ENCODE data around the gene ADH1C. TPM values are rescaled to one million over a fixed set of nuclear protein-coding genes. Genes with fewer than 3 reads are reported as not detected.

ADH1C gene
- total RNA-seq, 5 donors from 2014 or later (not counting 1 experiment from before 2014, with no cell fraction given): 0.19 to 0.20 TPM; not detected in 3

GRCh38 chr4:99317354-99317753 is 35.2 kb downstream of the ADH1C start:
- Mint-ChIP-seq H3K4me1 (no peaks in the 10 kb centered on the region), H3K27me3 (peaks cover 4 to 10% of the 10 kb centered on the region in 2 donors), H3K27ac (no peak overlapping the region), H3K36me3 (no peaks in the 10 kb centered on the region), H3K9me3 (no peaks in the 10 kb centered on the region), H3K4me3 (no peak overlapping the region)
- ChIA-PET POLR2A (no interaction called here), CTCF (no interaction called here)
- Histone ChIP-seq H3K36me3 (ENCODE audit: control insufficient read depth in 2 of 2, extremely low read depth in 1 of 2, insufficient read depth in 1 of 2, low read length in 1 of 2) (no peaks in the 10 kb centered on the region), H3K27me3 (replicated peaks in 1 of 2; ENCODE audit: control insufficient read depth in 2 of 2, extremely low read depth in 1 of 2, insufficient read depth in 2 of 2, low read length in 1 of 2) (peaks cover 0 to 2% of the 10 kb centered on the region in 2 experiments), H3K4me1 (ENCODE audit: control insufficient read depth in 1 of 2, extremely low read depth in 1 of 2, insufficient read depth in 2 of 2, low read length in 2 of 2) (no peaks in the 10 kb centered on the region), H3K27ac (ENCODE audit: low read length) (no peak overlapping the region), H3K4me3 (ENCODE audit: control insufficient read depth in 1 of 2, extremely low read depth in 1 of 2, low read length in 1 of 2) (no peak overlapping the region), H3K9me3 (no peaks in the 10 kb centered on the region)
- WGBS (ENCODE audit: insufficient coverage): 100% methylated on average over 1 of the region's 3 CpGs
- ATAC-seq (replicated peaks in 1 of 4): no peak
- no peak for DNase-seq

DNA sequence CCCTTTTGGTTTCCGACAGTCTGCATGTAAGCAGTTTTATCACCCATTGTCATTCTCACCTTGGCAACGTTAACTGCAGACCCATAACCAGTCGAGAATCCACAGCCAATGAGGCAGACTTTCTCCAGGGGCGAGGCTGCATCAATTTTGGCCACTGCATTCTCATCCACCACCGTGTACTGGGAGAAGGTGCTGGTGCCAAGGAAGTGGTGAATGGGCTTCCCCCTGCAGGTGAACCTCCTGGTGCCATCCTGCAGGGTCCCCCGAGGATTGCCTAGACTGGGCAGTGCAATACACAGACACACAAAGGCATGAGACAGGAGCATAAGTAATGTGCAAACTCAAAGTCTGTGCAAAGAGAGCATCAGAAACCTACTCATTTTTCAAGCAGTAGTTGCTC is 36.7 kb downstream of the ADH1C start:
- Histone ChIP-seq H3K9me3 (no peaks in the 10 kb centered on the region), H3K36me3 (ENCODE audit: control insufficient read depth in 2 of 2, extremely low read depth in 1 of 2, insufficient read depth in 1 of 2, low read length in 1 of 2) (no peaks in the 10 kb centered on the region), H3K27me3 (replicated peaks in 1 of 2; ENCODE audit: control insufficient read depth in 2 of 2, extremely low read depth in 1 of 2, insufficient read depth in 2 of 2, low read length in 1 of 2) (peaks cover 0 to 2% of the 10 kb centered on the region in 2 experiments), H3K4me1 (ENCODE audit: control insufficient read depth in 1 of 2, extremely low read depth in 1 of 2, insufficient read depth in 2 of 2, low read length in 2 of 2) (no peaks in the 10 kb centered on the region), H3K4me3 (ENCODE audit: control insufficient read depth in 1 of 2, extremely low read depth in 1 of 2, low read length in 1 of 2) (no peak overlapping the region), H3K27ac (ENCODE audit: low read length) (no peak overlapping the region)
- H3K4me1 Mint-ChIP-seq: no peaks in the 10 kb centered on the region
- POLR2A ChIA-PET: no interaction called here
- WGBS (ENCODE audit: insufficient coverage): 83% methylated on average over 4 of the region's 6 CpGs
- no peak for DNase-seq
- H3K9me3 Mint-ChIP-seq: no peaks in the 10 kb centered on the region
- no peak overlapping the region for H3K27ac Mint-ChIP-seq
- no peak overlapping the region for H3K4me3 Mint-ChIP-seq
- H3K27me3 Mint-ChIP-seq: peaks cover 2 to 14% of the 10 kb centered on the region in 2 donors
- CTCF ChIA-PET: no interaction called here
- no peak for ATAC-seq (replicated peaks in 1 of 4)
- no peaks in the 10 kb centered on the region for H3K36me3 Mint-ChIP-seq

DNA sequence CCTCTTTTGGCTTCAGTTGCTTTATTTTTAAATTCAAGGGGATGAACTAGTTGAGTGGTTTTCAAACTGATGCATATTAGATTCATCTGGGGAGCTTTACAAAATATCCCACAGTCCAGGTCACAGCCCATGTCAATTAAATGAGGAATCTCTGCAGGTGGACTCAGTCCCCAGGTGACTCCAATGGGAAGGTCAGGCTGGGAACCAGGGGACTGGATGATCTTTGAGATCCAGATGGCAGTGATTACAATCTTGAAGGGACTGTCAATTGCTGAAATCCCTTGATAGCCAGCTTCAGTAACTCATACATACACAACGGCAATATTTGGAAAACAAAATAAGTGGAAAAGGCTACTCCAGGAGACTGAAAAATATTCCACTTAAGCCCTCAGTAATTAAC is 38.3 kb downstream of the ADH1C start:
- ChIA-PET CTCF (no interaction called here), POLR2A (no interaction called here)
- Histone ChIP-seq H3K9me3 (no peaks in the 10 kb centered on the region), H3K4me1 (ENCODE audit: control insufficient read depth in 1 of 2, extremely low read depth in 1 of 2, insufficient read depth in 2 of 2, low read length in 2 of 2) (no peaks in the 10 kb centered on the region), H3K36me3 (ENCODE audit: control insufficient read depth in 2 of 2, extremely low read depth in 1 of 2, insufficient read depth in 1 of 2, low read length in 1 of 2) (no peaks in the 10 kb centered on the region), H3K27ac (ENCODE audit: low read length) (no peak overlapping the region), H3K4me3 (ENCODE audit: control insufficient read depth in 1 of 2, extremely low read depth in 1 of 2, low read length in 1 of 2) (no peak overlapping the region), H3K27me3 (replicated peaks in 1 of 2; ENCODE audit: control insufficient read depth in 2 of 2, extremely low read depth in 1 of 2, insufficient read depth in 2 of 2, low read length in 1 of 2) (peaks cover 0 to 2% of the 10 kb centered on the region in 2 experiments)
- 100% methylated on average over 1 of the region's 1 CpG for WGBS (ENCODE audit: insufficient coverage)
- ATAC-seq (replicated peaks in 1 of 4) (no peak), DNase-seq (no peak)
- Mint-ChIP-seq H3K27ac (no peak overlapping the region), H3K4me1 (no peaks in the 10 kb centered on the region), H3K9me3 (no peaks in the 10 kb centered on the region), H3K27me3 (peaks cover 2 to 14% of the 10 kb centered on the region in 2 donors), H3K36me3 (no peaks in the 10 kb centered on the region), H3K4me3 (no peak overlapping the region)

DNA sequence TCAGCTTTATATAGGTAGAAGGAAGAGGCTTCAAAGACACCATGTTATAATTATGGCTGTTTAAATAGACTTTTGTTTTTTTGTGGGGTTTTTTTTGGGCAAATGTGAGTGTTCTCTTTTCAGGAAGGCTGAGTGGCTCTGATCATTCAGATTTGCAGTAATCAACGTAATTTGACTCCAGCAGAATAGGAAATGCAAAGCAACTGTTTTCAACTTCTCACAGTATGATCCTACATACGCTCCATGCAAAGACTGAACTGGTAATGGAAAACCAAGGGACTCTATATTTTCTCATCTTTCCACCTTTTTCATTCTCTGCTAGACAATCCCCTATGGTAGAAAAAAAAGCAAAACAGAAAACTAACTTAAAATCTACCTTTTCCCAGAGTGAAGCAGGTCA is 42.2 kb downstream of the ADH1C start:
- no peak overlapping the region for H3K27ac ChIP-seq (ENCODE audit: low read length)
- Mint-ChIP-seq H3K9me3 (no peaks in the 10 kb centered on the region), H3K4me1 (no peaks in the 10 kb centered on the region), H3K4me3 (no peak overlapping the region), H3K36me3 (no peaks in the 10 kb centered on the region), H3K27me3 (peaks cover 5 to 11% of the 10 kb centered on the region in 2 donors), H3K27ac (no peak overlapping the region)
- H3K4me1 ChIP-seq (ENCODE audit: control insufficient read depth in 1 of 2, extremely low read depth in 1 of 2, insufficient read depth in 2 of 2, low read length in 2 of 2): no peaks in the 10 kb centered on the region
- no peaks in the 10 kb centered on the region for H3K9me3 ChIP-seq
- ChIA-PET POLR2A (no interaction called here), CTCF (no interaction called here)
- no peaks in the 10 kb centered on the region for H3K27me3 ChIP-seq (replicated peaks in 1 of 2; ENCODE audit: control insufficient read depth in 2 of 2, extremely low read depth in 1 of 2, insufficient read depth in 2 of 2, low read length in 1 of 2)
- ATAC-seq (replicated peaks in 1 of 4) (no peak), DNase-seq (no peak)
- no peak overlapping the region for H3K4me3 ChIP-seq (ENCODE audit: control insufficient read depth in 1 of 2, extremely low read depth in 1 of 2, low read length in 1 of 2)
- H3K36me3 ChIP-seq (ENCODE audit: control insufficient read depth in 2 of 2, extremely low read depth in 1 of 2, insufficient read depth in 1 of 2, low read length in 1 of 2): no peaks in the 10 kb centered on the region
- WGBS (ENCODE audit: insufficient coverage): 38% methylated on average over 2 of the region's 2 CpGs

DNA sequence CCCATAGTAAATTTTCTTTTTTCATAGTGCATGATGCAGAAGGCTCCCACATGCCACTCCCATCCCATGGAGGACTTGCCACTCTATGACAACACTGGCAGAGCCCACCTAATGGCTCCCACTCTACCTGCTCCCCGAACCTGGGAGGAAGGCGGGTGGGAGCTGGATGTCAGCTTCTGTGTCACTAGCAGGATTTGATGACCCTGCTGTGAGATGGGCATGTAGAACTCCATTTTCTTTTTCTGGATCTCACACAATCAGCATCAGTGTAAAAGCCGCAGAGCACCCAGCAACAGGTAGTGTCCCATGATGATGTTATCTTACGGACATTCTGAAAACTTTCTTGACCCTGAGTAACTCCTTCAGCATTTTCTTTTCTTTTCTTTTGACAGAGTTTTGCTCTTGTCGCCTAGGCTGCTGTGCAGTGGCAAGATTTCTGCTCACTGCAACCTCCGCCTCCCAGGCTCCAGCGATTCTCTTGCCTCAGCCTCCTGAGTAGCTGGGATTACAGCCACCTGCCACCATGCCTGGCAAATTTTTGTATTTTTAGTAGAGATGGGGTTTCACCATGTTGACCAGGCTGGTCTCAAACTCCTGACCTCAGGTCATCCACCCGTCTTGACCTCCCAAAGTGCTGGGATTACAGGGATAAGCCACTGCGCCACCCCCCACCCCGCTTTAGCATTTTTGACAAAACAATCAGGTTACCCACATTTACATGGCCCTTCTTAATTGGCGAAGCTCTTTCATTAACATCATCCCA is 46.7 kb downstream of the ADH1C start:
- Mint-ChIP-seq H3K27ac (no peak overlapping the region), H3K4me3 (no peak overlapping the region), H3K9me3 (peaks cover 0 to 4% (median 3%) of the 10 kb centered on the region in 3 donors), H3K36me3 (no peaks in the 10 kb centered on the region), H3K27me3 (peaks cover 5 to 6% of the 10 kb centered on the region in 2 donors), H3K4me1 (no peaks in the 10 kb centered on the region)
- H3K4me1 ChIP-seq (ENCODE audit: control insufficient read depth in 1 of 2, extremely low read depth in 1 of 2, insufficient read depth in 2 of 2, low read length in 2 of 2): no peaks in the 10 kb centered on the region
- 100% methylated on average over 3 of the region's 11 CpGs for WGBS (ENCODE audit: insufficient coverage)
- no peaks in the 10 kb centered on the region for H3K9me3 ChIP-seq
- ChIA-PET POLR2A (interaction anchor here in 1 of 2 donors (0.6 kb wide), 1 partner anchor 683 kb away, joined by 7 read pairs; no protein-coding TSS in a partner anchor), CTCF (no interaction called here)
- no peaks in the 10 kb centered on the region for H3K27me3 ChIP-seq (replicated peaks in 1 of 2; ENCODE audit: control insufficient read depth in 2 of 2, extremely low read depth in 1 of 2, insufficient read depth in 2 of 2, low read length in 1 of 2)
- H3K36me3 ChIP-seq (ENCODE audit: control insufficient read depth in 2 of 2, extremely low read depth in 1 of 2, insufficient read depth in 1 of 2, low read length in 1 of 2): no peaks in the 10 kb centered on the region
- no peak overlapping the region for H3K4me3 ChIP-seq (ENCODE audit: control insufficient read depth in 1 of 2, extremely low read depth in 1 of 2, low read length in 1 of 2)
- H3K27ac ChIP-seq (ENCODE audit: low read length): no peak overlapping the region
- ATAC-seq (replicated peaks in 1 of 4) (no peak), DNase-seq (no peak)

DNA sequence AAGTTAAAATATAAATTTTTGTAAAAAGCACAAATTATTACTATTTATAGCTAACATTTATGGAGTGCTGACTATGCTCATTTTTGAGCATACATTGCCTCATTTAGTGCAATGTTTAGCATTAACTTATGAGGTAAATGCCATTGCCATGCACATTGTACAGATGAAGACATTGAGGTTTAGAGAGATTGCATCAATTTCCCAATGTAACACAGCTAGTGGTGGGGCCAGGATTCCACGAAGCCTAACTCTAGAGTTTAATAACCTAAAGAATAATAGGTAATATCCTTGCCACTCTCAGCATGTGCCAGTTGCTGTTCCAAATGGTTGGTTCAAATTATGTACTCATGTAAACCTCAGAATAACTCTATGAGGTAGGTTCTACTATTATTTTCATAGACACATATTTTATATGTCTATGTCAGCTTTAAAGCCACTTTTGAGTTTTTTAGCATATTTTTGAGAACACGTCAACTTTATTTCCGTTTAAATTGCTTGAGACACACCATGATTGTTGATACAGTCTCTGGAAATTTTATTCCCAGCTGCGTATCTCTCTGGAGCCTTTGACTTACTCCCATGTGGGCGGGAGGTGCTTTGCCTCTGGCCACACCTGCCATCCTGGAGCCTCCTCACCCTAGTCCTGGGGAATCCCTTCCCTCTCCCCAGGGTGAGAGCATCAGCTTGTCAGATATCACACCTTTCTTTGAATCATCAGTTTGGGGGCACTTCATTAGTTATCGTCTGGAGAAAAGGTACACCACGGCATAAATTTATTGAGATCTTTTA is 51.0 kb downstream of the ADH1C start:
- peaks cover 0 to 5% of the 10 kb centered on the region in 2 donors for H3K27me3 Mint-ChIP-seq
- H3K4me3 ChIP-seq (ENCODE audit: control insufficient read depth in 1 of 2, extremely low read depth in 1 of 2, low read length in 1 of 2): no peak overlapping the region
- no peaks in the 10 kb centered on the region for H3K4me1 Mint-ChIP-seq
- no peak for ATAC-seq (replicated peaks in 1 of 4)
- H3K4me3 Mint-ChIP-seq: no peak overlapping the region
- H3K27ac ChIP-seq (ENCODE audit: low read length): no peak overlapping the region
- POLR2A ChIA-PET: interaction anchor here (0.6 to 0.7 kb wide), 2 partner anchors 480 to 1723 kb away, joined by 5 to 7 read pairs; no protein-coding TSS in a partner anchor
- H3K9me3 Mint-ChIP-seq: peaks cover 8 to 22% (median 9%) of the 10 kb centered on the region in 3 donors
- CTCF ChIA-PET: no interaction called here
- no peaks in the 10 kb centered on the region for H3K36me3 ChIP-seq (ENCODE audit: control insufficient read depth in 2 of 2, extremely low read depth in 1 of 2, insufficient read depth in 1 of 2, low read length in 1 of 2)
- no peaks in the 10 kb centered on the region for H3K4me1 ChIP-seq (ENCODE audit: control insufficient read depth in 1 of 2, extremely low read depth in 1 of 2, insufficient read depth in 2 of 2, low read length in 2 of 2)
- no peak for DNase-seq
- H3K9me3 ChIP-seq: no peaks in the 10 kb centered on the region
- H3K27me3 ChIP-seq (replicated peaks in 1 of 2; ENCODE audit: control insufficient read depth in 2 of 2, extremely low read depth in 1 of 2, insufficient read depth in 2 of 2, low read length in 1 of 2): no peaks in the 10 kb centered on the region
- WGBS (ENCODE audit: insufficient coverage): 92% methylated on average over 4 of the region's 7 CpGs
- H3K27ac Mint-ChIP-seq: no peak overlapping the region
- no peaks in the 10 kb centered on the region for H3K36me3 Mint-ChIP-seq
